AG10803 (cell line): ENCODE data around the gene MIPOL1.

ENCODE experiments used
- DNase-seq: peaks from one replicate; pipeline ENCODE4 v3.0.0; 2010; ENCODE audit warnings: low read depth
- H3K4me3 ChIP-seq: 2 replicates; pipeline ENCODE4 v1.5.1; 2011; ENCODE audit warnings: mild to moderate bottlenecking, low read length, control low read depth
- TF ChIP-seq, protein P1 (sequence below): conservative IDR thresholded peaks from 2 replicates; pipeline ENCODE4 v1.5.1; 2011; ENCODE audit warnings: mild to moderate bottlenecking, low read length, control low read depth, inconsistent platforms

The MIPOL1 gene

DNA sequence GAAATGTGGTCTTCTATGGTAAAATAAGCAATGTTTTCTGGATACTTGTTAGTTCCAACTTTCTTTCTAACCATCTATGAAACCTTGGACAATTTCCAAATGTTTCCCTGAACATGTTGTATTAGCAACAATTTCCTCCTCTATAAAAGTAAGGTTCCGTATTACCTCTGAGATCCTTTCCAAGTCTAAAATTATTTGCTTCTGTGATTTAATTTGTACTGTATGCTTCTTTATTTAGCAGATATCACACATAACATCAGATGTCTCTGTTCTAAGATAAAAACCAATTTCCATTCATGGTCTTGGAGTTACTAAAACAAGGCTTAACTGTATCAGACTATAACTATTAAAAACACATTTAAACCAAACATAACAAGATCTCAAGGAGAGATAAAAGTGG is 220.1 kb downstream of the MIPOL1 start:
- TF ChIP-seq, protein P1, sequence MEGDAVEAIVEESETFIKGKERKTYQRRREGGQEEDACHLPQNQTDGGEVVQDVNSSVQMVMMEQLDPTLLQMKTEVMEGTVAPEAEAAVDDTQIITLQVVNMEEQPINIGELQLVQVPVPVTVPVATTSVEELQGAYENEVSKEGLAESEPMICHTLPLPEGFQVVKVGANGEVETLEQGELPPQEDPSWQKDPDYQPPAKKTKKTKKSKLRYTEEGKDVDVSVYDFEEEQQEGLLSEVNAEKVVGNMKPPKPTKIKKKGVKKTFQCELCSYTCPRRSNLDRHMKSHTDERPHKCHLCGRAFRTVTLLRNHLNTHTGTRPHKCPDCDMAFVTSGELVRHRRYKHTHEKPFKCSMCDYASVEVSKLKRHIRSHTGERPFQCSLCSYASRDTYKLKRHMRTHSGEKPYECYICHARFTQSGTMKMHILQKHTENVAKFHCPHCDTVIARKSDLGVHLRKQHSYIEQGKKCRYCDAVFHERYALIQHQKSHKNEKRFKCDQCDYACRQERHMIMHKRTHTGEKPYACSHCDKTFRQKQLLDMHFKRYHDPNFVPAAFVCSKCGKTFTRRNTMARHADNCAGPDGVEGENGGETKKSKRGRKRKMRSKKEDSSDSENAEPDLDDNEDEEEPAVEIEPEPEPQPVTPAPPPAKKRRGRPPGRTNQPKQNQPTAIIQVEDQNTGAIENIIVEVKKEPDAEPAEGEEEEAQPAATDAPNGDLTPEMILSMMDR = no peak
- no peak for DNase-seq
- H3K4me3 ChIP-seq = no peak overlapping the region

DNA sequence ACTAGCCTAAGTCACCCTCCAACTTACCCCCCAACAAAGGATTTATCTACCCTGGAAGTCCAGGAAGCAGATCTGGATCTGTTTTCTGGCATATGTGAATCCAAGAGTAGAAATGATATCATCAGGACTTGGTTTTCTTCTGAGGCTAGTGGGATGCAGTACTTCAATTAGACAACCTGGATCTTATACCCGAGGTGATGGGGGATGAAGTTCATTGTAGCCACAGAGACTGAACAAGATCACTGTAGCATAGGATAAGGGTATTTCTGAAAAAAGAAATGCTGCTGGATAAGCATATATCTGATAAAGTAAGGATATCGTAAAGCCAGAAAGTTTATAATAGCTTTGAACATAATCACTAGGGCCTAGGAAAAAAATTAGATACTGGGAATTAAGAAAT is 222.9 kb downstream of the MIPOL1 start:
- TF ChIP-seq, protein P1 = no peak

DNA sequence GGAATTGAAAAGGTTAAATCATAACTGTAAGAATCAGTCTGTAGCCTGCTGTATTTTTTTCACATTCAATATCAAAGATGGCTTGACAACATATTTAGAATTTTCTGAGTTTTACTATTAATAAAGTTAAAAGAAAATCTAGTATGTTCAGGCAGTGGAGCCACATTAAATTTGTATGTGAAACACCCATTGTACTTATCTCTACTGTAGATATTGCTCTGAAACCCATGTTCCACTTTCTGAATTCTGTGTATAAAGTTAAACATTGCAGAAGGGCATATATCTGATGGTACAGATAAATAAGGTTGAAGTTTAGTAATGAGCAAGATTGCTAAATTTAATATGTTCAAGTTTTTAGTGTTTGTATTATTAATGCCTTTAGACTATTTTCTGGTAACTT is 224.6 kb downstream of the MIPOL1 start:
- no peak for DNase-seq
- TF ChIP-seq, protein P1 = no peak

More for the DNA sequence above, 222.9 kb downstream of the MIPOL1 start:
- DNase-seq = no peak
- H3K4me3 ChIP-seq = no peak overlapping the region

DNA sequence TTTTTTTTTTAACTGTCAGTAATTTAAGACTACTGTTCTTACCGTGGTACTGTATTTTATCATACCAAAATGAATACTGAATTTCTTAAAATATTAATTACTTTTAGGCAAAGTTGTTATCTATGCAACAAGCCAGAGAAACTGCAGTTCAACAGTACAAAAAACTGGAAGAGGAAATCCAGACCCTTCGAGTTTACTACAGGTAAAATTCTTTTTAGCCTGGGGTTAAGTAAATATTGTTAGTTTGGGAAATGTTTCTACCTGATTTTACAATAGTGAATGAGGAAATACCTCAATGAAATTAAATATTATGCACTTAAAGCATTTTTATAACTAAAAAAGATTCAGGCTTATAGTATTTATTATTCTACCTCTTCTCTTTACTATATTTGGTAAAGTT is 225.0 kb downstream of the MIPOL1 start:
- no peak for DNase-seq
- no peak overlapping the region for H3K4me3 ChIP-seq
- TF ChIP-seq, protein P1 = no peak

More for the DNA sequence above, 224.6 kb downstream of the MIPOL1 start:
- no peak overlapping the region for H3K4me3 ChIP-seq

DNA sequence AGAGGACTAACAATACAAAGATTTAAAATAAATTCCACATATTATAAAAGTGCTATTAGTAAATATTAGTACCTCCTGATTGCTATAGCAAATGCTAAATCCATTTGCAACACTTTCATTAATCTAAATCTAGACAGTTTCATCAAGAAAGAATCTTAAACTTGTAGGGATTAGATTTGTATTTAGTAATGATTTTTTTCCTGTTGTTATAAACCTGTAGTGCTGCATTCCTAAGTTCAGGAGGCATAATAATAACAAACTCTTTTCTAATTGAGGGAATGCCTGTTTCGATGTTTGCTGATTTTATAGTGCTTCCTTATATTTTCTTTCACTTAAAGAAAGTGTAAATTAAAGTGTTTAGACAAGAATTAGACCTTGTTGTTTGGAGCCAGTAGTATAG is 231.2 kb downstream of the MIPOL1 start:
- DNase-seq = no peak
- TF ChIP-seq, protein P1 = no peak
- no peak overlapping the region for H3K4me3 ChIP-seq

DNA sequence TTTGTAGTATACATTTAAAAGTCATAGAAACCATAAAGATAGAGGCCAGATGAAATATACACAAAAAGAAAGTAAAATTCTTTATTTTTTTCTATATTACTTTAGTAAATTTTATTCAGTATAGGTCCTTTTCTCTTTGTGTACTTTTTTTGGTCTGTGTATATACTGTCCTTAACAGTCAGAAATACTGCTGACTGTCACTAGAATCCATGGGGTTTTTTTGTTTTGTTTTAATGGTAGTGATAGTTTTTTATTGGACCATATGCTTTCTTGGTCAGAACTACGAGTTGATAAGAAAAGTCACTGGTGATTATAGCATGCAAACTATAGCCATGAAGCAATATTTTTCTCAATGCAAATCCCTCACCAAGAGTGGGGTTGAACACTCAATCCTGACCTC is 231.9 kb downstream of the MIPOL1 start:
- H3K4me3 ChIP-seq = no peak overlapping the region
- no peak for DNase-seq
- TF ChIP-seq, protein P1 = no peak

DNA sequence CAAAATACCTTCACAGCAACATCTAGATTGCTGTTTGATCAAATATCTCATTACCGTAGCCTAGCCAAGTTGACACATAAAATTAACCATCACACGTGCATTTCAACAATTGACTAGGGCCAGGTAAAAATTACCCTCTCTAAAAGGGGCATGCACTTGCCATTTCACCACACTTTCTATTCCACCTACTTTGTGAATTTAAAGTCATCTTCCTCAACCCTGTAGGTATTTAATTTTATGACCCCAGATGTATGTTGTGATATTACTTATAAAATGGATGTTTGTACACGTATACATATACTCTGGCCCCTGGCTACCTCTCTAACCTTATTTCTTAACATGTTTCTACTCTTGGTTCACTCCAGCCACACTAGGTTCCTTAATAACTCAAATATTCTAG is 237.1 kb downstream of the MIPOL1 start:
- TF ChIP-seq, protein P1 = no peak
- no peak overlapping the region for H3K4me3 ChIP-seq
- no peak for DNase-seq
